GM12892 (cell line): ENCODE data around the gene CCDC124.
"Not testable (repeated sequence)": the region's sequence is repeated elsewhere in the genome, so short reads cannot be mapped to it uniquely, and the experiment has no call there.

Experiments used
- POLR2AphosphoS5 ChIP-seq: IDR thresholded peaks from 2 replicates; pipeline ENCODE4 v1.6.1; 2011; ENCODE audit warnings: low read depth, low read length, control low read depth
- TAF1 ChIP-seq: IDR thresholded peaks from 2 replicates; pipeline ENCODE4 v1.6.1; 2011; ENCODE audit warnings: low read depth, mild to moderate bottlenecking, control low read depth, low read length, borderline replicate concordance

DNA sequence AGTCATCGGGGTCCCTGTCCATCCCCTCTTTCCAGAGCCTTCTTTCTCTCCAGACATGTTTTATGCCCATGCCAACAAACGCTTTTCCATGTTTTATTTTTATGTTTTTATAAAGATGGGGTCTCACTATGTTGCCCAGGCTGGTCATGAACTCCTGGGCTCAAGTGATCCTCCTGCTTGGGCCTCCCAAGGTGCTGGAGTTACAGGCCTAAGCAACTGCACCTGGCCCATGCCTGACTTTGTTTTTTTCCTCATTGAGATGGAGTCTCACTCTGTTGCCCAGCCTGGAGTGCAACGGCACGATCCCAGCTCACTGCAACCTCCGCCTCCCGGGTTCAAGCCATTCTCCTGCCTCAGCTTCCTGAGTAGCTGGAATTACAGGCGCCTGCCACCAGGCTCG is 53.8 kb downstream of the CCDC124 start:
- not testable (repeated sequence) for TF ChIP-seq POLR2AphosphoS5, TAF1
